Islet precursor cell (in vitro differentiated cells): ENCODE measurements around the gene KLF13.
A peak's percentile ranks its signal among the peaks of the same experiment; 100 is the strongest.

ENCODE experiments used
- DNase-seq: peaks from one replicate; pipeline ENCODE4 v3.0.0-alpha.2; 2018

Gene KLF13

GRCh38 chr15:31300981-31301672 is 25.5 kb upstream of the KLF13 start:
- DNase-seq, result peak; percentile 57

DNA sequence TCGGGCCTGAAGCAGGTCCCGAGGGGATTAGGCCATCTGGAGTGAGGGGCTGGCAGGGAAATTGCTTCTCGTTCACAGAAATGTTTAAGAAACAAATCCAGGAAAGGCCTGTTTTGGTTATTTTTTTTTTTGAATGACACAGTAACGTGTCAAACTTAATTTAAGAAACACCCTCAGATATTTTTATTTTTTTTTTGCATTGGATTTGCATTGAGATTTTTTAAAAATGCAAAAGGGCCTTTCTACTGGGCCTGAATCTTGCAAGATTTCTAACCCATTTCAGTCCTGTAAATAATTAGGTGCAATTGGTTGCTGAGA is 25.0 kb upstream of the KLF13 start:
- no peak for DNase-seq

DNA sequence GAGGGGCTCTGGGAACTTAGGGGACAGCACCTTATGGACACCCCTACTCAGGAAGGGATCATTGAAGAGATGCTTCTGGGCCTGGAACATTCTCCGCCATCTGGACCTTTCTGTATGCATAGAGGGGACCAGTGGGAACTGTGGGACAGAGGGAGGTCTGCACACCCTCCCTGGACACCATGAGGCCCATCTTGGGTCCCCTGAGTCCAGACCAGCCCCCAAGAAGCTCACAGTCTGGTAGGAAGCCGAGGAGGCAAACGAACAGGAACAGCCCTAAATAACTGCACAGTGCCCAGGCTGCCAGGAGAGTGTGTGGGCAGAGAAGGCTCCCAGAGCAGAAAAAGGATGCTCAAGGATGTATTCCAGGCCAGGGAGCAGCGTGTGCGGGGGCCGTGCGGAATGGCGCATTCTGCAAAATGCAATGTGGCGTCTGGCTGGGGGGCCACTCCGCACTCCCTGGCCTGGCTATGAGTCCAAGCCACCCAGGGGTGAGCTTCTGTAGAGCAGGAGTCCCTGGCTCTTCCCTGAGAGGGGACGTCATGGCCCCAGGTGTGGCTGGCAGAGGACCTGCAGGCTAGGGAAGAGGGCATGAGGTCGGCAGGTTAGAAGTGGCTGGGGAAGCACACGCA is 24.5 kb upstream of the KLF13 start:
- no peak for DNase-seq

GRCh38 chr15:31302778-31303725 is 23.6 kb upstream of the KLF13 start:
- DNase-seq, result no peak

- DNase-seq, result no peak
Measured at GRCh38 chr15:31303726-31304648, 22.6 kb upstream of the KLF13 start.

DNA sequence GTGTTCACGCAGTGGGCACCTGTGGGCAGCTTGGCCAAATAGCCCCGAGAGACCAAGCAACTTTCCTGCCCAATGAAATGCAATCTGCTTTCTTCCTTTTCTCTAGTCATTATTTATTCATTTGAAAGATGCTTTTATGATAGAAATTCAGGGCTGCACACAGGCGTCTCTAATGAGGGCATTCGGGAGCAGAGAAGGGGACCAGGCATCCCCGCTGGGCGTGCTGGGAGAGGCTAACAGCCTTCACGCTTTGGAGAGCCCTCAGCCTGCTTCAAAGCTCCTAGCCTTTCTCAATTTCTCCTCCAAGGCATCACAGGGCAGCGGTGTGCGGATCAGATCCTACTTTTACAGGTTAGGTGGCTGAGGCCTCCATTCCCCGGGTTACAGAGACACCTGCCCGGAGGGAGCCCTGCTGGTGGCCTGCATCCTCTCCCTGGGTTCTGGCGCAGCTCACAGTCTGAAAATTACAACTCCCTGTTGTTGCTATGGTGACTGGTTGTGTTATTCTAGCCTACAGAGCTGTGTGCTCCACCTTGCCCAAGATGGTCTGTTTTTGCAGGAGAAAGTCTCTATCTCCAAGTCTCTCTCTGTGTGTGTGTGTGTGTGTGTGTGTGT is 21.8 kb upstream of the KLF13 start:
- DNase-seq, result no peak

DNA sequence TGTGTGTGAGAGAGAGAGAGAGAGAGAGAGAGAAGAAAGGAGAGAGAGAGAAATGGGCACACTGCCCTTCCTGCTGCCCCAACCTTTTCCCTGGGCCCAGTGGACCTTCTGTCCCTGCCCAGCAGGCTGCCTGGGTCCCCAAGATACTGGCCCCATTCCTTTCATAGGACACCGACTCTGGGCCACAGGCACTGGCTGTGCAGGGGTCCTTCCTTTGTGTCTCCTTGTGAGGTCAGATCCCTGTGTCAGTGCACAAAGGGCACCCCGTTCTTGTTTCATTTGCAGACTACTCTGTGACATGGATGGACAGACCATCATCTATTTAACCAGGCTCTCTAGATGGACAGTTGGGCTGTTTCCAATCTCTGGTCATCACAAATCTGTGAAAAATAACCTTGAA is 21.3 kb upstream of the KLF13 start:
- no peak for DNase-seq

DNA sequence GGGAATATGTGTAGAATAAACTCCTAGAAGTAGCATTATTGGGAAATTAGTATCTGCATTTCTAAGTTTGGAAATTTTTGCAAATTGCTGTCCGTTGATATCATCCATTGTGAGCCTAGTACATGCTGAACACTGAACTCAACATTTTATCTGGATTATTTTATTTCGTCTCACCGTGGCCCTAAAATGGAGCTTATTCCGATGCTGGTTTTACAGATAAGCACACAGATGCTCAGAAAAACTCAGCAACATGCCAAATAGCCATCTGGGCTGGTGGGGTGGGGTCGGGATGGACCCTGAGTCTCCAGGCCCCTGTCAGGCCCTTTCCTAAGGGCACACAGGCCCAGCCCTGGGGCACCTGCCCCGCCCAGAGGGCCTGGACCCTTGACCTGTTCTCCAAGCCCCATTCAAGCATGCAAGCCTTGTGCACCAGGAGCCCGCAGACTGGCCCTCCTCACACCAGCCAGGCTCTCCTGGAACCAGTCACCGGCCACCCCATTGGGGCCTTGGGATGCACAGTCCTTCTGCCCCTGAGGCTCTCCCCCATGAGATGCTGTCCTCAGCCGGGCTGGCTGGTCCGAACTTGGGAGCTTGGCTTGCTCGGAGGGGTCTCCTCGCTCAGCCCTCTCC is 20.7 kb upstream of the KLF13 start:
- DNase-seq, result no peak

- DNase-seq, result peak; percentile 86
Measured at GRCh38 chr15:31306426-31307269, 20.0 kb upstream of the KLF13 start.

- DNase-seq, result no peak
Measured at GRCh38 chr15:31307270-31308184, 19.1 kb upstream of the KLF13 start.

DNA sequence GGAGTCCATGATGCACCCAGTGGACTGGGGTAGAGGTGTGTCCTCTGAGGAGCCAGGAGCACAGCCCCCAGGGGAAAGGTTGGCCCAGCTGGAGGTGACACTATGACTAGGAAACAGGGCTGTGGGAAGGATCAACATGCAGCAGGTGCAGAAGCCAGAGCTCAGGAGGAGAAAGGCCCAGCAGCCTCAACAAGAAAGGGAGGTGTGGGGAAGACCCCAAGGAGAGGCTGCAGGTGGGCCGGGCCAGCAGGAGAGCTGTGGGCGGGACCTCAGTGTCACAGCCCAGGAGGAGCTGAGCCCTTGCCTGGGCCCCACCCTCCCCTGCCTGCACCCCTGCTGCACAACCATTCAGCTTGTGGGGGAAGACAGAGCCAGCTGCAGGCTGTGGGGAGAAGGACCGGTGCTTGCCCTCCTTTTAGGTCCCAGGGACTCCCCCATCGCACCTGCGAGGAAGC is 18.4 kb upstream of the KLF13 start:
- peak; percentile 45 for DNase-seq

- DNase-seq, result no peak
Measured at GRCh38 chr15:31309893-31310606, 16.6 kb upstream of the KLF13 start.

DNA sequence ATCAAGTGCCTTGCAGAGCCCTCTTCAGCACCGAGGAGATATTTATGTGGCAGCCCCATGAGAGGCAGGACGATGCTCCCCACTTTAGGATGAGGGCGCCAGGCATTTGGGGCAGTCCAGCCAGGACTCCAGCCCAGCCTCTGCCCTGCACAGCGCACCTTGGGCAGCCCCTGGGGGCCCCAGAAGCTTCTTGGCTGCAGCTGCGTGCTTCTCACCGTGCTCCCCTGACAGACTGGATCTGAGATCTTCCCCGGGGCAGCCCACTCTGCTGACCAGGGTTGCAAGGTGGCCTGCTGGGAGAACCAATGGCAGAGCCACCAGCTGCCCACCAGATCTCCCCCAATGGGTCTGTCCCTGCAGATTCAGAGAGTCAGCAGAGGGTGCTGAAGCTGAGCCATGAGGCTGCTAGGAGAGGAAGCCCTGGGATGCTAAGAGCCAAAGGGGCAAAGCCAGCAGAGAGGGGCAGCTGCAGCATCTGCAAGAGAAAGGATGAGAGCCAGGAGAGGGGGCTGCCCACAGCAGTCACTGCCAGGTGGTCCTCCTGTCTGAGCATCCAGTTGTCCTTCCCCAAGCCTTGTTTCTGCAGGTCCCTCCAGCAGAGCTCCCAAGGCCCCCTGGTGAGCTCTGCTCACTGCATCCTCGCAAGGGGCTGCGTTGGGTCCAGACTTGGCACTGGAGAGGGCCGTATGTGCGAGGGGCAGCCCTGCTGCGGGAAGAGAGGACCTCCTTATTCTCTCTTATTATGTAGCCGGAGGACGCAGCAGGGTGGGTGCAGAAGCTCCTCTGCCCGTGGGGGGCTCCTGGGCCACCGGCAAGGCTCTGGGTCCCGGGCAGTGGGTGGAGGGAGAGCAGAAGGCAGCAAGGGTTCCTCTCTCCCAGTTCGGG is 14.7 kb upstream of the KLF13 start:
- DNase-seq, result peak; percentile 46

GRCh38 chr15:31313223-31313622 is 13.4 kb upstream of the KLF13 start:
- peak; percentile 1 for DNase-seq

GRCh38 chr15:31314380-31314779 is 12.3 kb upstream of the KLF13 start:
- peak; percentile 41 for DNase-seq

GRCh38 chr15:31316135-31316795 is 10.4 kb upstream of the KLF13 start:
- peak; percentile 39 for DNase-seq

GRCh38 chr15:31317017-31317416 is 9.6 kb upstream of the KLF13 start:
- DNase-seq, result no peak
